ENCODE results near the gene SEPTIN3.
A peak's percentile ranks its signal among the peaks of the same experiment; 100 is the strongest.

Gene SEPTIN3

GRCh38 chr22:41969110-41969646 lies at the start of gene SEPTIN3:
SEPTIN3 (plus strand) TSS chr22:41969443; CDS start chr22:41971493, 2,050 bp downstream.
- no peak for DNase-seq

- no peak for DNase-seq
Observed at GRCh38 chr22:41920271-41920976, 48.8 kb upstream of the SEPTIN3 start.

- DNase-seq = no peak
Observed at GRCh38 chr22:41922328-41922727, 46.9 kb upstream of the SEPTIN3 start.

- DNase-seq = no peak
Observed at GRCh38 chr22:41922940-41923594, 46.2 kb upstream of the SEPTIN3 start.

GRCh38 chr22:41923595-41924276 lies 45.5 kb upstream of the SEPTIN3 start:
- DNase-seq = no peak

GRCh38 chr22:41925783-41926460 lies 43.3 kb upstream of the SEPTIN3 start:
- peak; percentile 32 for DNase-seq

- no peak for DNase-seq
Observed at GRCh38 chr22:41927813-41928212, 41.4 kb upstream of the SEPTIN3 start.

- no peak for DNase-seq
Observed at GRCh38 chr22:41928593-41929417, 40.4 kb upstream of the SEPTIN3 start.

GRCh38 chr22:41929418-41929810 lies 39.8 kb upstream of the SEPTIN3 start:
- DNase-seq = no peak

GRCh38 chr22:41931701-41932269 lies 37.5 kb upstream of the SEPTIN3 start:
- no peak for DNase-seq

- DNase-seq = no peak
Observed at GRCh38 chr22:41932353-41932752, 36.9 kb upstream of the SEPTIN3 start.

GRCh38 chr22:41933411-41934177 lies 35.6 kb upstream of the SEPTIN3 start:
- no peak for DNase-seq

GRCh38 chr22:41934284-41935014 lies 34.8 kb upstream of the SEPTIN3 start:
- DNase-seq = no peak

- no peak for DNase-seq
Observed at GRCh38 chr22:41935015-41935351, 34.3 kb upstream of the SEPTIN3 start.

- DNase-seq = no peak
Observed at GRCh38 chr22:41935509-41935908, 33.7 kb upstream of the SEPTIN3 start.

- no peak for DNase-seq
Observed at GRCh38 chr22:41936894-41937169, 32.4 kb upstream of the SEPTIN3 start.

GRCh38 chr22:41939981-41940831 lies 29.0 kb upstream of the SEPTIN3 start:
- peak; percentile 20 for DNase-seq

GRCh38 chr22:41940832-41941765 lies 28.1 kb upstream of the SEPTIN3 start:
- peak; percentile 31 for DNase-seq
